GM06990 (cell line): ENCODE results near the gene SLC38A10.

ENCODE experiments used
- DNase-seq: peaks from one replicate; pipeline ENCODE4 v3.0.0-alpha.2; 2011; ENCODE audit not compliant: insufficient read length; ENCODE audit errors: extremely low read depth
- H3K27me3 ChIP-seq: replicated peaks from 2 replicates; pipeline ENCODE4 v1.6.0; 2011; ENCODE audit warnings: low read length; ENCODE audit not compliant: control insufficient read depth, insufficient read depth
- H3K36me3 ChIP-seq: 2 replicates; pipeline ENCODE4 v1.5.1; 2011; ENCODE audit warnings: low read length; ENCODE audit not compliant: control insufficient read depth, insufficient read depth
- H3K4me3 ChIP-seq: replicated peaks from 2 replicates; pipeline ENCODE4 v1.5.1; 2011; ENCODE audit warnings: low read depth, mild to moderate bottlenecking, control low read depth, low read length
- CTCF ChIP-seq: IDR thresholded peaks from 2 replicates; pipeline ENCODE4 v1.5.1; 2011; ENCODE audit warnings: low read length, control low read depth, mild to moderate bottlenecking, inconsistent platforms; ENCODE audit not compliant: insufficient read depth, poor library complexity, severe bottlenecking

SLC38A10 gene

GRCh38 chr17:81303385-81303784 is 8.3 kb upstream of the SLC38A10 start:
- H3K4me3 ChIP-seq, result no peak overlapping the region
- no peak for TF ChIP-seq CTCF
- H3K27me3 ChIP-seq, result no peaks in the 10 kb centered on the region; the same call in 1 of the 2 replicates
- DNase-seq, result no peak
- no peaks in the 10 kb centered on the region for H3K36me3 ChIP-seq

- no peaks in the 10 kb centered on the region; the same call in 1 of the 2 replicates for H3K27me3 ChIP-seq
- TF ChIP-seq CTCF, result no peak
Measured at GRCh38 chr17:81302861-81303333, 7.8 kb upstream of the SLC38A10 start.

GRCh38 chr17:81302324-81302723 is 7.2 kb upstream of the SLC38A10 start:
- Histone ChIP-seq H3K27me3 (no peaks in the 10 kb centered on the region; the same call in 1 of the 2 replicates), H3K36me3 (no peaks in the 10 kb centered on the region), H3K4me3 (no peak overlapping the region)
- DNase-seq, result no peak
- TF ChIP-seq CTCF, result no peak

More at GRCh38 chr17:81302861-81303333, 7.8 kb upstream of the SLC38A10 start:
- DNase-seq, result no peak
- Histone ChIP-seq H3K36me3 (no peaks in the 10 kb centered on the region), H3K4me3 (no peak overlapping the region)

GRCh38 chr17:81301195-81302144 is 6.4 kb upstream of the SLC38A10 start:
- TF ChIP-seq CTCF, result no peak
- Histone ChIP-seq H3K36me3 (no peaks in the 10 kb centered on the region), H3K27me3 (no peaks in the 10 kb centered on the region; the same call in 1 of the 2 replicates), H3K4me3 (no peak overlapping the region)
- no peak for DNase-seq

- DNase-seq, result no peak
- Histone ChIP-seq H3K4me3 (no peak overlapping the region), H3K36me3 (no peaks in the 10 kb centered on the region), H3K27me3 (no peaks in the 10 kb centered on the region; the same call in 1 of the 2 replicates)
- TF ChIP-seq CTCF, result no peak
Measured at GRCh38 chr17:81300586-81301155, 5.6 kb upstream of the SLC38A10 start.
